Keratinocyte (primary cell): Measurements from ENCODE around the gene NCOA3.

Experiments
- EZH2 ChIP-seq: IDR thresholded peaks from one replicate; pipeline ENCODE4 v1.6.1; 2012; ENCODE audit warnings: inconsistent platforms, mild to moderate bottlenecking, low read length, moderate library complexity
- TF ChIP-seq, protein P1 (sequence below), 3 experiments: IDR thresholded peaks in 1 of 3; conservative IDR thresholded peaks in 1 of 3; optimal IDR thresholded peaks in 1 of 3; 2 replicates in 2 of 3; 3 replicates in 1 of 3; pipeline versions ENCODE3 to v1.5.1; 2011; ENCODE audit warnings: low read length in 3 of 3, mild to moderate bottlenecking in 3 of 3, moderate library complexity in 2 of 3, control low read depth in 1 of 3, inconsistent platforms in 1 of 3; ENCODE audit not compliant: insufficient read depth in 2 of 3; ENCODE audit errors: extremely low read depth in 1 of 3

DNA sequence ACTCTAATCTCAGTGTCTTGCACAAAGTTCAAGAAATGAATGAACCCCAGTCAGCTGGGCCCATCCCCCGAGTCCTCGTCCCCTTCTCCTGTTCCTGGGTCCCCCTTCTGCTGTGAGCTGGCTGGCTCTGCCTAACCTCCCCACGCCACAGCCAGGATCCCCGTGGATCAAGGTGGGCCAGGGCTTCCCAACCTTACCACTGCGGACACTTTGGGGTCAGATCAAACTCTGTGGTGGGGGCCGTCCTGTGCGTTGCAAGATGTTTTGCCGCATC is 167.4 kb downstream of the NCOA3 start:
- TF ChIP-seq, protein P1, sequence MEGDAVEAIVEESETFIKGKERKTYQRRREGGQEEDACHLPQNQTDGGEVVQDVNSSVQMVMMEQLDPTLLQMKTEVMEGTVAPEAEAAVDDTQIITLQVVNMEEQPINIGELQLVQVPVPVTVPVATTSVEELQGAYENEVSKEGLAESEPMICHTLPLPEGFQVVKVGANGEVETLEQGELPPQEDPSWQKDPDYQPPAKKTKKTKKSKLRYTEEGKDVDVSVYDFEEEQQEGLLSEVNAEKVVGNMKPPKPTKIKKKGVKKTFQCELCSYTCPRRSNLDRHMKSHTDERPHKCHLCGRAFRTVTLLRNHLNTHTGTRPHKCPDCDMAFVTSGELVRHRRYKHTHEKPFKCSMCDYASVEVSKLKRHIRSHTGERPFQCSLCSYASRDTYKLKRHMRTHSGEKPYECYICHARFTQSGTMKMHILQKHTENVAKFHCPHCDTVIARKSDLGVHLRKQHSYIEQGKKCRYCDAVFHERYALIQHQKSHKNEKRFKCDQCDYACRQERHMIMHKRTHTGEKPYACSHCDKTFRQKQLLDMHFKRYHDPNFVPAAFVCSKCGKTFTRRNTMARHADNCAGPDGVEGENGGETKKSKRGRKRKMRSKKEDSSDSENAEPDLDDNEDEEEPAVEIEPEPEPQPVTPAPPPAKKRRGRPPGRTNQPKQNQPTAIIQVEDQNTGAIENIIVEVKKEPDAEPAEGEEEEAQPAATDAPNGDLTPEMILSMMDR (optimal IDR thresholded peaks at IDR 0.05 in 1 of 3, IDR thresholded peaks at IDR 0.05 in 1 of 3, conservative IDR thresholded peaks at IDR 0.05 in 1 of 3; ENCODE audit: extremely low read depth in 1 of 3, insufficient read depth in 2 of 3, low read length in 3 of 3): no peak
- TF ChIP-seq EZH2: no peak
